Retinal pigment epithelial cell (primary cell): ENCODE results near the gene TK1.

Experiments
- DNase-seq: peaks from one replicate; pipeline ENCODE4 v3.0.0-alpha.2; 2010; ENCODE audit warnings: low read depth
- H3K4me3 ChIP-seq: 2 replicates; pipeline ENCODE4 v1.5.1; 2011; ENCODE audit warnings: mild to moderate bottlenecking, low read length, control low read depth, moderate library complexity
- CTCF ChIP-seq: conservative IDR thresholded peaks from 2 replicates; pipeline ENCODE4 v1.5.1; 2011; ENCODE audit warnings: low read depth, low read length, control low read depth, inconsistent platforms

Gene TK1

GRCh38 chr17:78226055-78226758 lies 39.4 kb upstream of the TK1 start:
- no peak for DNase-seq
- H3K4me3 ChIP-seq, result no peak overlapping the region
- no peak for TF ChIP-seq CTCF

DNA sequence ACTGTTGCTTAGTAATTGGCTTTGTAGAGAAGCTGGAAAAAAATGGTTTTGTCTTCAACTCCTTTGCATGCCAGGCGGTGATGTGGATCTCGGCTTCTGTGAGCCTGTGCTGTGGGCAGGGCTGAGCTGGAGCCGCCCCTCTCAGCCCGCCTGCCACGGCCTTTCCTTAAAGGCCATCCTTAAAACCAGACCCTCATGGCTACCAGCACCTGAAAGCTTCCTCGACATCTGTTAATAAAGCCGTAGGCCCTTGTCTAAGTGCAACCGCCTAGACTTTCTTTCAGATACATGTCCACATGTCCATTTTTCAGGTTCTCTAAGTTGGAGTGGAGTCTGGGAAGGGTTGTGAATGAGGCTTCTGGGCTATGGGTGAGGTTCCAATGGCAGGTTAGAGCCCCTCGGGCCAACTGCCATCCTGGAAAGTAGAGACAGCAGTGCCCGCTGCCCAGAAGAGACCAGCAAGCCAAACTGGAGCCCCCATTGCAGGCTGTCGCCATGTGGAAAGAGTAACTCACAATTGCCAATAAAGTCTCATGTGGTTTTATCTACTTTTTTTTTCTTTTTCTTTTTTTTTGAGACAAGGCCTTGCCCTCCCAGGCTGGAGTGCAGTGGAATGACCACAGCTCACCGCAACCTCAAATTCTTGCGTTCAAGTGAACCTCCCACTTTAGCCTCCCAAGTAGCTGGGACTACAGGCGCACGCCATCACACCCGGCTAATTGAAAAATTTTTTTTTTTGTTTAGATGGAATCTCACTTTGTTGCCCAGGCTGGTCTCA lies 38.4 kb upstream of the TK1 start:
- TF ChIP-seq CTCF, result no peak

DNA sequence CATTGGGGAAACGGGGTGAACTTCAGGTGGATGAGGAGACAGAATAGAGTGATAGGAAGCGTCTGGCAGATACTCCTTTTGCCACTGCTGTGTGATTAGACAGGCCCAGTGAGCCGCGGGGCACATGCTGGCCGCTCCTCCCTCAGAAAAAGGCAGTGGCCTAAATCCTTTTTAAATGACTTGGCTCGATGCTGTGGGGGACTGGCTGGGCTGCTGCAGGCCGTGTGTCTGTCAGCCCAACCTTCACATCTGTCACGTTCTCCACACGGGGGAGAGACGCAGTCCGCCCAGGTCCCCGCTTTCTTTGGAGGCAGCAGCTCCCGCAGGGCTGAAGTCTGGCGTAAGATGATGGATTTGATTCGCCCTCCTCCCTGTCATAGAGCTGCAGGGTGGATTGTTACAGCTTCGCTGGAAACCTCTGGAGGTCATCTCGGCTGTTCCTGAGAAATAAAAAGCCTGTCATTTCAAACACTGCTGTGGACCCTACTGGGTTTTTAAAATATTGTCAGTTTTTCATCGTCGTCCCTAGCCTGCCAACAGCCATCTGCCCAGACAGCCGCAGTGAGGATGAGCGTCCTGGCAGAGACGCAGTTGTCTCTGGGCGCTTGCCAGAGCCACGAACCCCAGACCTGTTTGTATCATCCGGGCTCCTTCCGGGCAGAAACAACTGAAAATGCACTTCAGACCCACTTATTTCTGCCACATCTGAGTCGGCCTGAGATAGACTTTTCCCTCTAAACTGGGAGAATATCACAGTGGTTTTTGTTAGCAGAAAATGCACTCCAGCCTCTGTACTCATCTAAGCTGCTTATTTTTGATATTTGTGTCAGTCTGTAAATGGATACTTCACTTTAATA lies 37.6 kb upstream of the TK1 start:
- H3K4me3 ChIP-seq, result no peak overlapping the region
- TF ChIP-seq CTCF, result no peak
- no peak for DNase-seq

More for the DNA sequence above, 38.4 kb upstream of the TK1 start:
- H3K4me3 ChIP-seq, result no peak overlapping the region
- DNase-seq, result no peak

DNA sequence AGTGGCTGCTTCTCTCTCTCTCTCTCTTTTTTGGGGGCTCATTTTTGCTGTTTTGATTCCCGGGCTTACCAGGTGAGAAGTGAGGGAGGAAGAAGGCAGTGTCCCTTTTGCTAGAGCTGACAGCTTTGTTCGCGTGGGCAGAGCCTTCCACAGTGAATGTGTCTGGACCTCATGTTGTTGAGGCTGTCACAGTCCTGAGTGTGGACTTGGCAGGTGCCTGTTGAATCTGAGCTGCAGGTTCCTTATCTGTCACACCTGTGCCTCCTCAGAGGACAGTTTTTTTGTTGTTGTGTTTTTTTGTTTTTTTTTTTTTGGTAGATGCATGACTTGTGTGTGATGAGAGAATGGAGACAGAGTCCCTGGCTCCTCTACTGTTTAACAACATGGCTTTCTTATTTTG lies 36.9 kb upstream of the TK1 start:
- no peak for DNase-seq
- TF ChIP-seq CTCF, result no peak
- no peak overlapping the region for H3K4me3 ChIP-seq

GRCh38 chr17:78223061-78223460 lies 36.2 kb upstream of the TK1 start:
- TF ChIP-seq CTCF, result no peak
- DNase-seq, result no peak

DNA sequence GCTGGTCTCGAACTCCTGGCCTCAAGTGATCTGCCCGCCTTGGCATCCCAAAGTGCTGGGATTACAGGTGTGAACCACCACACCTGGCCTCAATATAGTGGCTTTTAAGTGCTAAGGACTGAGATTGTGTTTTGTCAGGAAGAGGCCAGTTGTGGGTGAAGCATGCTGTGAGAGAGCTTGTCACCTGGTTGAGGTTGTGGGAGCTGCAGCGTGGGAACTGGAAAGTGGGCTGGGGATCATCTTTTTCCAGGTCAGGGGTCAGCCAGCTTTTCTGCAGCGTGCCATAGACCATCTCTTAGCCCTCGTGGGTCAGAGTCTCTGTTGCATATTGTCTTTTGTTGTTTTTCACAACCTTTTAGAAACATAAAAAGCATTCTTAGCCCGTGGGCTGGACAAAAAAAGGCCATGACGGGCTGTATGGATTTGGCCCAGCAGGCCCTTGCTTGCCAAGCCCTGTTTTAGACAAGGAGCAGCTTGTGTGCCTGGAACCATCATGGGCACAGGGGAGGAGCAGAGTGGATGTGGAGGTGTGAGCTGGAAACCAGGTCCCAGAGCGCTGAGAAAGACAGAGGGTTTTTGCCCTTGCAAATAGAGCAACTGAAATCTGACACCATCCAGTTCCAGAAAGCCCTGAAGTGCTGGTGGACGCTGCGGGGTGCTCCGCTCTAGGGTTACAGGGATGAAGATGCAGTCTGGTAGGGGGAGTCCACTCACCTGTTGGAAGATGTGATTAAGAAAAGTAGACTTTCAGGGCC lies 32.7 kb upstream of the TK1 start:
- TF ChIP-seq CTCF, result no peak

More at GRCh38 chr17:78223061-78223460, 36.2 kb upstream of the TK1 start:
- H3K4me3 ChIP-seq, result no peak overlapping the region

More for the DNA sequence above, 32.7 kb upstream of the TK1 start:
- no peak for DNase-seq
- H3K4me3 ChIP-seq, result no peak overlapping the region
